Naive thymus-derived CD4-positive, alpha-beta T cell (primary cell): ENCODE results near the gene ADO. TPM values are rescaled to one million over a fixed set of nuclear protein-coding genes. Genes with fewer than 3 reads are reported as not detected.
A peak's percentile ranks its signal among the peaks of the same experiment; 100 is the strongest.

Experiments
- ATAC-seq: fragments of 150-1000 bp; cut with Tn5 transposase; 2 replicates; pipeline ENCODE4 v1.10.0; 2021; ENCODE audit warnings: mild to moderate bottlenecking, moderate library complexity
- CTCF ChIA-PET: fragments of 350-600 bp; sonication (Branson Sonifier 250); formaldehyde crosslinking; loops from one replicate; lab custom pipeline; 2021; ENCODE audit warnings: antibody characterized with exemption; lab: Charles Lee
- POLR2A ChIA-PET: fragments of 350-600 bp; sonication (Branson Sonifier 250); formaldehyde crosslinking; loops from one replicate; lab custom pipeline; 2021; ENCODE audit warnings: antibody characterized with exemption, inconsistent platforms; lab: Charles Lee
- DNase-seq, 9 donors: peaks; one replicate each; pipeline versions ENCODE4 v3.0.0 to v3.0.0-alpha.2; 2020 to 2022; ENCODE audit warnings: mixed read lengths in 1 of 9
- H3K27ac ChIP-seq: one replicate; pipeline ENCODE4 v1.7.0; 2013; ENCODE audit warnings: mild to moderate bottlenecking, low read depth, low read length, moderate library complexity
- H3K27me3 ChIP-seq, 2 donors: one replicate each; pipeline ENCODE4 v1.7.0; 2013; ENCODE audit warnings: low read length in 2 of 2, mild to moderate bottlenecking in 2 of 2, moderate library complexity in 2 of 2; ENCODE audit not compliant: control insufficient read depth in 2 of 2, insufficient read depth in 2 of 2
- H3K36me3 ChIP-seq, 3 experiments: 1 replicate in 2 of 3; 2 replicates in 1 of 3; pipeline ENCODE4 v1.7.0; 2013; ENCODE audit warnings: low read length in 3 of 3, mild to moderate bottlenecking in 3 of 3, moderate library complexity in 1 of 3; ENCODE audit not compliant: insufficient read depth in 3 of 3, control insufficient read depth in 2 of 3
- H3K4me1 ChIP-seq, 2 donors: one replicate each; pipeline ENCODE4 v1.7.0; 2013; ENCODE audit warnings: low read length in 2 of 2, mild to moderate bottlenecking in 2 of 2, moderate library complexity in 1 of 2; ENCODE audit not compliant: control insufficient read depth in 2 of 2, insufficient read depth in 2 of 2
- H3K4me3 ChIP-seq: 2 replicates; pipeline ENCODE4 v1.7.0; 2013; ENCODE audit warnings: mild to moderate bottlenecking, low read length
- H3K9me3 ChIP-seq, 3 experiments: 1 replicate in 2 of 3; 2 replicates in 1 of 3; pipeline ENCODE4 v1.7.0; 2013; ENCODE audit warnings: low read length in 3 of 3; ENCODE audit not compliant: control insufficient read depth in 2 of 3
- H3K27ac Mint-ChIP-seq, 9 donors: one replicate each; pipeline ENCODE4 v1.8.0; 2020 to 2022; ENCODE audit warnings: mixed read lengths in 9 of 9, mild to moderate bottlenecking in 8 of 9, moderate library complexity in 5 of 9, inconsistent platforms in 2 of 9
- H3K27me3 Mint-ChIP-seq, 5 donors: one replicate each; pipeline ENCODE4 v1.8.0; 2021 to 2022; ENCODE audit warnings: mixed read lengths in 5 of 5, mild to moderate bottlenecking in 1 of 5
- H3K36me3 Mint-ChIP-seq, 5 donors: one replicate each; pipeline ENCODE4 v1.8.0; 2020 to 2022; ENCODE audit warnings: mixed read lengths in 5 of 5, mild to moderate bottlenecking in 3 of 5, inconsistent platforms in 1 of 5
- H3K4me1 Mint-ChIP-seq, 7 donors: one replicate each; pipeline ENCODE4 v1.8.0; 2020 to 2022; ENCODE audit warnings: mixed read lengths in 7 of 7, mild to moderate bottlenecking in 3 of 7, inconsistent platforms in 1 of 7
- H3K4me3 Mint-ChIP-seq, 10 donors: one replicate each; pipeline ENCODE4 v1.8.0; 2020 to 2022; ENCODE audit warnings: mild to moderate bottlenecking in 10 of 10, mixed read lengths in 10 of 10, moderate library complexity in 6 of 10, inconsistent platforms in 2 of 10
- H3K9me3 Mint-ChIP-seq, 11 donors: one replicate each; pipeline ENCODE4 v1.8.0; 2020 to 2022; ENCODE audit warnings: mixed read lengths in 11 of 11, mild to moderate bottlenecking in 4 of 11, inconsistent platforms in 1 of 11, moderate library complexity in 1 of 11
- intact Hi-C, 2 donors: fragments of 100-400 bp; cut with micrococcal nuclease; formaldehyde crosslinking; loops; one replicate each; pipeline ENCODE4 v1.15.1; 2023
- polyA plus RNA-seq, 2 donors: library from polyadenylated mRNA; unstranded; fragments of 300-500 nt; fragmentation: Illumina TruSeq; gene quantifications; one replicate each; pipeline ENCODE4 v1.2.3, GENCODE V29; 2021
- total RNA-seq, 6 experiments: library from RNA in 5 of 6; stranded (reverse) in 5 of 6; gene quantifications; 1 replicate in 5 of 6; 2 replicates in 1 of 6; pipeline ENCODE4 v1.2.3 and lab custom pipeline; 2021 to 2026

ADO gene
- total RNA-seq (10 to 100 TPM in 4 of 5 experiments, 1 to 10 TPM in 1; 9.8 to 21.3 (median 15.6) TPM), polyA plus RNA-seq (1 to 10 TPM; 2.0 to 2.3 TPM), total RNA-seq (lab: John Stamatoyannopoulos, UW) (14.9 reads per million, percentile 44 among the genes with 10 or more reads in this experiment)

GRCh38 chr10:62804356-62805230 lies at the start of gene ADO:
ADO (plus strand) TSS chr10:62804720; CDS start chr10:62805060, 340 bp downstream.
- H3K4me1 ChIP-seq, result peaks cover 15 to 19% of the 10 kb centered on the region in 2 donors
- Mint-ChIP-seq H3K4me3 (peak within 1 kb of the TSS; percentile 90 to 100 (median 96)), H3K36me3 (peaks cover 0 to 19% (median 9%) of the 10 kb centered on the region in 5 donors), H3K27me3 (peaks cover 0 to 20% (median 0%) of the 10 kb centered on the region in 5 donors), H3K9me3 (peaks cover 0 to 6% (median 0%) of the 10 kb centered on the region in 11 donors), H3K27ac (peak within 1 kb of the TSS; percentile 93 to 100 (median 98)), H3K4me1 (peaks cover 22 to 47% (median 39%) of the 10 kb centered on the region in 7 donors)
- intact Hi-C loops, result loop anchor here (1.0 to 5.0 kb wide), 10 partner anchors 12 to 902 kb away; partner anchors contain the start of genes EGR2 (in 2 of the 2), NRBF2 (in 2 of the 2) and ARID5B (in 1 of the 2)
- peak; percentile 93 for ATAC-seq
- POLR2A ChIA-PET, result interaction anchor here (0.7 to 6.2 kb wide), 12 partner anchors 11 to 902 kb away, joined by 3 to 80 read pairs (median 4); partner anchors contain the start of gene EGR2
- peak; percentile 69 to 86 (median 80) for DNase-seq
- no peaks in the 10 kb centered on the region for H3K9me3 ChIP-seq
- H3K36me3 ChIP-seq, result no peaks in the 10 kb centered on the region
- CTCF ChIA-PET, result interaction anchor here (1.9 kb wide), 1 partner anchor 12 kb away, joined by 11 read pairs; the partner anchor contains the start of gene EGR2
- peak within 1 kb of the TSS; percentile 66 for H3K4me3 ChIP-seq
- no peaks in the 10 kb centered on the region for H3K27me3 ChIP-seq
- H3K27ac ChIP-seq, result peak within 1 kb of the TSS; percentile 86

DNA sequence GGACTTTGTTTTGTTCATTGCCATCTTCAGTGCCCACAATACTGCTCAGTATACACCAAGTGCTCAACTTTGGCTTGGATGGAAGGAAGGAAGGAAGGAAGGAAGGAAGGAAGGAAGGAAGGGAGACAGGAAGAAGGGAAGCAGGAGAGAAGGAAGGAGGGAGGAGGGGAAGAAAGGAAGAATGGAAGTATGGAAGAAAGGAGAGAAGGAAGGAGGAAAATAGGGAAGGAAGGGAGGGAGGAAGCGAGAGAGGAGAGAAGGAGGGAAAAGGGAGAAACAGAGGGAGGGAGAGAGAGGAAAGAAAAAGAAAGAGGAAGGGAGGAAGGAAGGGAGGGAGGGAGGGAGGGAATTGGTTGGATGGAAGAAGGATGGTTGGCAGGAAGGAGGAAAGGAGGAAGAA lies 49.6 kb upstream of the ADO start:
- Histone ChIP-seq H3K4me1 (peaks cover 15 to 22% of the 10 kb centered on the region in 2 donors), H3K9me3 (no peaks in the 10 kb centered on the region), H3K36me3 (no peaks in the 10 kb centered on the region), H3K4me3 (no peak overlapping the region), H3K27ac (no peak overlapping the region), H3K27me3 (no peaks in the 10 kb centered on the region)
- intact Hi-C loops, result loop anchor here (1.0 to 5.0 kb wide), 5 partner anchors 22 to 857 kb away; partner anchors contain the start of genes ADO (in 1 of the 2) and EGR2 (in 1 of the 2)
- H3K36me3 Mint-ChIP-seq, result peaks cover 0 to 9% (median 0%) of the 10 kb centered on the region in 5 donors
- peaks cover 18 to 24% (median 23%) of the 10 kb centered on the region in 7 donors for H3K4me1 Mint-ChIP-seq
- POLR2A ChIA-PET, result interaction anchor here (1.4 kb wide), 1 partner anchor 24 kb away, joined by 3 read pairs; no protein-coding TSS in a partner anchor
- H3K9me3 Mint-ChIP-seq, result peaks cover 0 to 3% (median 0%) of the 10 kb centered on the region in 11 donors
- DNase-seq, result no peak
- H3K27ac Mint-ChIP-seq, result peak overlapping the region in 5 of 9 donors; percentile 6 to 58 (median 25)
- H3K4me3 Mint-ChIP-seq, result peak overlapping the region in 5 of 10 donors; percentile 10 to 55 (median 30)
- H3K27me3 Mint-ChIP-seq, result peaks cover 0 to 11% (median 0%) of the 10 kb centered on the region in 5 donors
- ATAC-seq, result no peak
- CTCF ChIA-PET, result no interaction called here

DNA sequence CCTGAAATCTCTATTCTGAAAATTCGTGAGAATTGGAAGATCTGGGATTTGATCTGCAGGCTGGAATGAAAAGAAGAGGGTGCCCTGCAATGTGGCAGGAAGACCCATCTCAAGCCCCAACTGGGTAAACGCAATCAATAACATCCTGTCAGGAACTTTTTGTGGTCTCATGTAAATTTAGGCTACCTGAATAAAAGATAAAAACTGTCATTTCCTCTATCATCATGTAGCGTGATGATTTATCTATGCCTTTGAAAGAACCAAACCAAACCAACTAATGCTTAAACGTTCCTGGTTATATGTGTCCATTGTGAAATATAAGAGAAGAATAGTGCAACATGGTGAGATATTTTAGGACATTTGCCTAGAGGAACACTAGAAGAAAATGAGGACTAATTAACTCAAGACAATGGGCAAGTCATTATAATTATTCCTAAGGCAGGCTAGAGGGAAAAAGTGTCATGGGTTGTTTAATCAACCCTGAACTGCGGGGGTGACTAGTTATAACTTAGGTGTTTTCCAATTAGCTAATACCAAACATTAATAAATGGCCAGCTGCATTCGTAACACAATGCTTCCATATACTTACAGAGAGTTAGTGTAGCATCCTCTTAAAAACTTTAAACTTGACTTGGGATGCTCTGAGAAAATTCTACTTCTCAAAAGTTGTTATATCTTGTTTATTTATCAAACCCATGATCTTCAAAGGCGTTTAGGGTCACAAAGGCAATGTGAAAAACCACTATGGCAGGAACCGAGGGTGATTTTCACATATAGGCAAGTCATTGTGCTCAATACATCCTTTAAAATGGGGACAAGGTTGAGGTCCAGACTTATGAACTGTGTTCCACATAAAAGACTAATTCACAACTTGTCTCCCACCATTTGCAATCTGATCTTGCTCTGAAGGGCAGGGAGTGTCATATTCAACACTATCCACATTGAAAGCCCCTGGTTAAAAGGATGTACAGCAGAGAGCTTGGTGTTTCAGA lies 48.6 kb upstream of the ADO start:
- Histone ChIP-seq H3K36me3 (no peaks in the 10 kb centered on the region), H3K4me1 (peaks cover 15 to 22% of the 10 kb centered on the region in 2 donors), H3K27me3 (no peaks in the 10 kb centered on the region), H3K27ac (no peak overlapping the region), H3K4me3 (no peak overlapping the region), H3K9me3 (no peaks in the 10 kb centered on the region)
- peaks cover 0 to 3% (median 0%) of the 10 kb centered on the region in 11 donors for H3K9me3 Mint-ChIP-seq
- intact Hi-C loops, result loop anchor here (1.0 to 5.0 kb wide), 5 partner anchors 23 to 856 kb away; partner anchors contain the start of genes ADO (in 1 of the 2) and EGR2 (in 1 of the 2)
- CTCF ChIA-PET, result no interaction called here
- H3K27ac Mint-ChIP-seq, result peak overlapping the region in 7 of 9 donors; percentile 4 to 63 (median 24)
- peak; percentile 60 for ATAC-seq
- peaks cover 0 to 11% (median 0%) of the 10 kb centered on the region in 5 donors for H3K27me3 Mint-ChIP-seq
- H3K4me3 Mint-ChIP-seq, result peak overlapping the region in 7 of 10 donors; percentile 1 to 34 (median 10)
- POLR2A ChIA-PET, result interaction anchor here (1.4 kb wide), 1 partner anchor 23 kb away, joined by 3 read pairs; no protein-coding TSS in a partner anchor
- peak in 5 of 9 donors; percentile 12 to 43 (median 39) for DNase-seq
- H3K4me1 Mint-ChIP-seq, result peaks cover 18 to 24% (median 23%) of the 10 kb centered on the region in 7 donors
- H3K36me3 Mint-ChIP-seq, result peaks cover 0 to 9% (median 0%) of the 10 kb centered on the region in 5 donors

DNA sequence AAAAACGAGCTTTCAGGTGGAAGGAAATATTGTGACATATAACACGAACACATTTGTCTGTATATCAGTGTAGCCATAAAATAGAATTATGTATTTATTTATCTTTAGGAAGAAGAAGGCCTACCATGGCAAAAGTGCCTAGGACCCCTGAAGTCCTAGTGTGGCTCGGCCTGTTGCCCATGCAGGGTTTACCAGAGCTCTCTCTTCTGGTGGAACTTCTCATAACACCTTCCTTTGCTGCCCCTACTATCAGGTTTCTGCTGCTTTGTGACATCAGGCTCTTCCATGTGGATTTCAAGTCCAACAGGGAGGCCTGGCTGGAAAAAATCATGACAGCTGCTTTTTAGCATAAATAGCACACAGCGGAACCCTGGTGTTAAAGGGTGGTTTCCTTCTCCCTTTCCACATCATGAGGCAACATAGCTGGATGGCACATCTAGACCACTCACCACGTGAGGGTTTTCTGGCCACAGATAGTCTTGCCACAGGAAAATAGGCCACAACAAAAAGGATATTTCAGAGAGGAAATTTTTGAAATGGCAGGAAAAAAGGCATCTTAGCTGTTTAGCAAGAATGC lies 44.8 kb upstream of the ADO start:
- intact Hi-C loops, result loop anchor here in 1 of 2 donors (5.0 kb wide), 1 partner anchor 853 kb away; no protein-coding TSS in a partner anchor
- peaks cover 15 to 20% of the 10 kb centered on the region in 2 donors for H3K4me1 ChIP-seq
- ChIA-PET CTCF (no interaction called here), POLR2A (interaction anchor here (1.1 kb wide), 1 partner anchor 10 kb away, joined by 3 read pairs; no protein-coding TSS in a partner anchor)
- H3K36me3 ChIP-seq, result no peaks in the 10 kb centered on the region
- H3K4me3 ChIP-seq, result no peak overlapping the region
- H3K27ac ChIP-seq, result no peak overlapping the region
- H3K4me1 Mint-ChIP-seq, result peaks cover 17 to 27% (median 20%) of the 10 kb centered on the region in 7 donors
- H3K36me3 Mint-ChIP-seq, result peaks cover 0 to 6% (median 0%) of the 10 kb centered on the region in 5 donors
- no peaks in the 10 kb centered on the region for H3K9me3 ChIP-seq
- H3K9me3 Mint-ChIP-seq, result peaks cover 0 to 3% (median 0%) of the 10 kb centered on the region in 11 donors
- no peak overlapping the region for H3K27ac Mint-ChIP-seq
- H3K27me3 ChIP-seq, result no peaks in the 10 kb centered on the region
- ATAC-seq, result peak; percentile 49
- no peak overlapping the region for H3K4me3 Mint-ChIP-seq
- DNase-seq, result no peak
- H3K27me3 Mint-ChIP-seq, result peaks cover 0 to 3% (median 0%) of the 10 kb centered on the region in 5 donors

DNA sequence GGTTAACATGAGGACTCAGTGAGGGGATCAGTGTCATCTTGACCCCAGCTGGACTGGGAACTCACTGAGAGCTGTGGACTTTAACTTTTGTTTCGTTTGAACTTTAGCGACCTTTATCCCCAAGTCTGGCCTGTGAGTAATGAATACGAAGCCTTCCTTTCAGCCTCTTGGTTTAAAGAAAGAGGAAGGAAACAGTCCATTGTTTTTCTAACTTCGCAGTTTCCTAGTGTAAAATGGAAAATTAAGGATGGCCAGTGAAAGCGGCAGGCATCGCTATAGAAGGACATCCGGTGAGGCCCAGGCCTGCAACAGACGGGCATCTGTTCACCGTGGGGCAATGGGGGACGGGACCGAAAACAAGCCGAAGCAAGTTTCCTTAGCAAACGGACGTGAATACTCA lies 44.1 kb upstream of the ADO start:
- DNase-seq (no peak), ATAC-seq (peak; percentile 56)
- H3K36me3 Mint-ChIP-seq, result peaks cover 0 to 4% (median 0%) of the 10 kb centered on the region in 5 donors
- no peak overlapping the region for H3K4me3 ChIP-seq
- no peaks in the 10 kb centered on the region for H3K36me3 ChIP-seq
- ChIA-PET POLR2A (interaction anchor here (0.5 to 1.6 kb wide), 4 partner anchors 9 to 123 kb away, joined by 3 to 6 read pairs (median 3); partner anchors contain the start of gene ADO), CTCF (interaction anchor here (1.1 to 1.2 kb wide), 2 partner anchors 20 to 48 kb away, joined by 3 read pairs; no protein-coding TSS in a partner anchor)
- no peak overlapping the region for H3K27ac ChIP-seq
- peaks cover 0 to 3% (median 0%) of the 10 kb centered on the region in 5 donors for H3K27me3 Mint-ChIP-seq
- H3K9me3 ChIP-seq, result no peaks in the 10 kb centered on the region
- intact Hi-C loops, result no loop called here
- H3K9me3 Mint-ChIP-seq, result peaks cover 0 to 3% (median 0%) of the 10 kb centered on the region in 11 donors
- no peaks in the 10 kb centered on the region for H3K27me3 ChIP-seq
- no peak overlapping the region for H3K27ac Mint-ChIP-seq
- H3K4me3 Mint-ChIP-seq, result no peak overlapping the region
- H3K4me1 Mint-ChIP-seq, result peaks cover 11 to 20% (median 13%) of the 10 kb centered on the region in 7 donors
- peaks cover 12 to 13% of the 10 kb centered on the region in 2 donors for H3K4me1 ChIP-seq
